GM23338 (cell line): ENCODE data around the gene GOLT1A. TPM values are rescaled to one million over a fixed set of nuclear protein-coding genes. Genes with fewer than 3 reads are reported as not detected.

Experiments used
- ATAC-seq: fragments of 200-7000 bp; cut with Tn5 transposase; 3 replicates; pipeline ENCODE4 v1.9.1; 2020
- DNase-seq: peaks from one replicate; pipeline ENCODE4 v3.0.0-alpha.2; 2015; ENCODE audit warnings: low spot score
- H2AFZ ChIP-seq: fragments of 200-600 bp; sonication (generic); 2 replicates; pipeline ENCODE4 v1.8.0; 2016; ENCODE audit warnings: antibody characterized with exemption, mild to moderate bottlenecking, moderate library complexity
- H3F3A ChIP-seq: fragments of 200-600 bp; sonication (generic); replicated peaks from 2 replicates; pipeline ENCODE4 v1.8.0; 2017; ENCODE audit warnings: antibody characterized with exemption, mixed run types, low read depth
- H3K27ac ChIP-seq: fragments of 200-600 bp; sonication (generic); 2 replicates; pipeline ENCODE4 v1.6.1; 2016; ENCODE audit warnings: low read depth
- H3K27me3 ChIP-seq: fragments of 200-600 bp; sonication (generic); 2 replicates; pipeline ENCODE4 v1.8.0; 2016; ENCODE audit warnings: mild to moderate bottlenecking, mixed run types, moderate library complexity; ENCODE audit not compliant: insufficient read depth
- H3K36me3 ChIP-seq: fragments of 200-600 bp; sonication (generic); 2 replicates; pipeline ENCODE4 v1.8.0; 2016; ENCODE audit warnings: mild to moderate bottlenecking; ENCODE audit not compliant: insufficient read depth
- H3K4me1 ChIP-seq: fragments of 200-600 bp; sonication (generic); 2 replicates; pipeline ENCODE4 v1.8.0; 2016; ENCODE audit warnings: mild to moderate bottlenecking, moderate library complexity; ENCODE audit not compliant: insufficient read depth
- H3K4me2 ChIP-seq: fragments of 200-600 bp; sonication (generic); 2 replicates; pipeline ENCODE4 v1.7.1; 2017; ENCODE audit warnings: mixed run types
- H3K4me3 ChIP-seq: fragments of 200-600 bp; sonication (generic); 2 replicates; pipeline ENCODE4 v1.6.1; 2016; ENCODE audit warnings: mixed run types
- H3K79me2 ChIP-seq: fragments of 200-600 bp; sonication (generic); replicated peaks from 2 replicates; pipeline ENCODE4 v1.8.0; 2017; ENCODE audit warnings: mild to moderate bottlenecking; ENCODE audit not compliant: insufficient read depth
- H3K9me2 ChIP-seq: fragments of 200-600 bp; sonication (generic); 2 replicates; pipeline ENCODE4 v1.8.0; 2017; ENCODE audit not compliant: insufficient read depth
- H4K20me1 ChIP-seq: fragments of 200-600 bp; sonication (generic); replicated peaks from 2 replicates; pipeline ENCODE4 v1.8.0; 2017; ENCODE audit warnings: mild to moderate bottlenecking; ENCODE audit not compliant: insufficient read depth
- H3K27ac Mint-ChIP-seq: 2 replicates; pipeline ENCODE4 v1.8.0; 2020; ENCODE audit warnings: inconsistent platforms, mild to moderate bottlenecking, moderate library complexity, mixed read lengths
- H3K27me3 Mint-ChIP-seq: 3 replicates; pipeline ENCODE4 v1.8.0; 2022; ENCODE audit warnings: low read depth, mild to moderate bottlenecking, moderate library complexity, mixed read lengths, inconsistent platforms; ENCODE audit not compliant: insufficient read depth, poor library complexity
- H3K36me3 Mint-ChIP-seq: 3 replicates; pipeline ENCODE4 v1.8.0; 2021; ENCODE audit warnings: low read depth, mild to moderate bottlenecking, inconsistent platforms, moderate library complexity, mixed read lengths
- H3K4me1 Mint-ChIP-seq: 3 replicates; pipeline ENCODE4 v1.8.0; 2020; ENCODE audit warnings: mild to moderate bottlenecking, inconsistent platforms, mixed read lengths
- H3K4me3 Mint-ChIP-seq: 3 replicates; pipeline ENCODE4 v1.8.0; 2021; ENCODE audit warnings: moderate library complexity, mild to moderate bottlenecking, inconsistent platforms, mixed read lengths
- H3K9me3 Mint-ChIP-seq: 3 replicates; pipeline ENCODE4 v1.8.0; 2020; ENCODE audit warnings: moderate library complexity, mild to moderate bottlenecking, inconsistent platforms, mixed read lengths
- CREB1 ChIP-seq: fragments of 250-450 bp; sonication (Bioruptor Pico); IDR thresholded peaks from 2 replicates; pipeline ENCODE4 v1.5.0; 2020; ENCODE audit warnings: low read depth, mild to moderate bottlenecking, moderate library complexity
- STAT1 ChIP-seq: IDR thresholded peaks from one replicate; pipeline ENCODE4 v1.6.1; 2016; ENCODE audit warnings: antibody characterized with exemption; ENCODE audit not compliant: unreplicated experiment
- polyA plus RNA-seq: library from polyadenylated mRNA; unstranded; fragments of >200 nt; fragmentation: Nextera tagmentation; extraction: Ambion mirVana; gene quantifications from 2 replicates; pipeline ENCODE4 v1.2.1, GENCODE V29; 2016
- total RNA-seq: library from RNA; depleted of rRNA; stranded (reverse); fragments of >200 nt; shearing (Covaris generic); gene quantifications from 2 replicates; pipeline ENCODE4 v1.2.3, GENCODE V29; 2014
- TF ChIP-seq, protein P1 (sequence below): IDR thresholded peaks from one replicate; pipeline ENCODE4 v1.6.1; 2018; ENCODE audit warnings: antibody characterized with exemption; ENCODE audit not compliant: unreplicated experiment
- TF ChIP-seq, protein P2 (sequence below): fragments of 250-450 bp; sonication (Bioruptor Pico); IDR thresholded peaks from 2 replicates; pipeline ENCODE4 v1.5.0; 2020; ENCODE audit warnings: mild to moderate bottlenecking, moderate library complexity

Gene GOLT1A
- total and polyA plus RNA-seq, 2 experiments from 2014 or later = 3.0 to 7.2 TPM

DNA sequence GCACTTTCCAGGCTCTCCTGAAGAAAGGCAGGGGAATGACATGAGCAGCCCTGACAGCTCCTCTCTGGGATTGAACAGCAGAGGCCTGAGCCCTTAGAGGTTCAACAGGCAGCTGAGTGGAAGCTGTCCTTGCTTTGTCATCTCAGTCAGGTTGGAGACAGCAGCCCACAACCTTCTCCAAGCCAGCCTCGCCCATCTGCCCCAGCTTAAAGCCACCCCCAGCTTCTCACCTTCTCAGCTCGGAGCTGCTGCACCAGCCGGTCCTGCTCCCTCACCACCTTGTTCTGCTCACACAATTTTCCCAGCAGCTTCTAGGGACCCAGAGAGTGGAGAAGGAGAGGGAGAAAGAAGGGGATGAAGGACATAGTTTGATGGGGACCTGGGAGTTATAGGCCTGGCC lies 35.2 kb upstream of the GOLT1A start:
- H2AFZ ChIP-seq = no peak overlapping the region
- no peak overlapping the region for H3K4me2 ChIP-seq
- Mint-ChIP-seq H3K4me3 (no peak overlapping the region), H3K27me3 (peaks cover 10% of the 10 kb centered on the region), H3K9me3 (no peaks in the 10 kb centered on the region), H3K36me3 (peaks cover 30% of the 10 kb centered on the region; the same call in 2 of the 3 replicates), H3K27ac (no peak overlapping the region), H3K4me1 (peaks cover 33% of the 10 kb centered on the region)
- no peaks in the 10 kb centered on the region for H3F3A ChIP-seq
- H3K4me3 ChIP-seq = no peak overlapping the region
- no peak for DNase-seq
- H3K9me2 ChIP-seq = no peaks in the 10 kb centered on the region
- H3K27me3 ChIP-seq = no peaks in the 10 kb centered on the region
- H3K36me3 ChIP-seq = no peaks in the 10 kb centered on the region
- H3K4me1 ChIP-seq = peaks cover 8% of the 10 kb centered on the region; the same call in 1 of the 2 replicates
- TF ChIP-seq, protein P1, sequence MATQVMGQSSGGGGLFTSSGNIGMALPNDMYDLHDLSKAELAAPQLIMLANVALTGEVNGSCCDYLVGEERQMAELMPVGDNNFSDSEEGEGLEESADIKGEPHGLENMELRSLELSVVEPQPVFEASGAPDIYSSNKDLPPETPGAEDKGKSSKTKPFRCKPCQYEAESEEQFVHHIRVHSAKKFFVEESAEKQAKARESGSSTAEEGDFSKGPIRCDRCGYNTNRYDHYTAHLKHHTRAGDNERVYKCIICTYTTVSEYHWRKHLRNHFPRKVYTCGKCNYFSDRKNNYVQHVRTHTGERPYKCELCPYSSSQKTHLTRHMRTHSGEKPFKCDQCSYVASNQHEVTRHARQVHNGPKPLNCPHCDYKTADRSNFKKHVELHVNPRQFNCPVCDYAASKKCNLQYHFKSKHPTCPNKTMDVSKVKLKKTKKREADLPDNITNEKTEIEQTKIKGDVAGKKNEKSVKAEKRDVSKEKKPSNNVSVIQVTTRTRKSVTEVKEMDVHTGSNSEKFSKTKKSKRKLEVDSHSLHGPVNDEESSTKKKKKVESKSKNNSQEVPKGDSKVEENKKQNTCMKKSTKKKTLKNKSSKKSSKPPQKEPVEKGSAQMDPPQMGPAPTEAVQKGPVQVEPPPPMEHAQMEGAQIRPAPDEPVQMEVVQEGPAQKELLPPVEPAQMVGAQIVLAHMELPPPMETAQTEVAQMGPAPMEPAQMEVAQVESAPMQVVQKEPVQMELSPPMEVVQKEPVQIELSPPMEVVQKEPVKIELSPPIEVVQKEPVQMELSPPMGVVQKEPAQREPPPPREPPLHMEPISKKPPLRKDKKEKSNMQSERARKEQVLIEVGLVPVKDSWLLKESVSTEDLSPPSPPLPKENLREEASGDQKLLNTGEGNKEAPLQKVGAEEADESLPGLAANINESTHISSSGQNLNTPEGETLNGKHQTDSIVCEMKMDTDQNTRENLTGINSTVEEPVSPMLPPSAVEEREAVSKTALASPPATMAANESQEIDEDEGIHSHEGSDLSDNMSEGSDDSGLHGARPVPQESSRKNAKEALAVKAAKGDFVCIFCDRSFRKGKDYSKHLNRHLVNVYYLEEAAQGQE = no peak
- TF ChIP-seq STAT1 (no peak), CREB1 (CRISPR knock-in tag) (no peak)
- no peaks in the 10 kb centered on the region for H4K20me1 ChIP-seq
- no peak for ATAC-seq
- no peaks in the 10 kb centered on the region for H3K79me2 ChIP-seq
- no peak overlapping the region for H3K27ac ChIP-seq

DNA sequence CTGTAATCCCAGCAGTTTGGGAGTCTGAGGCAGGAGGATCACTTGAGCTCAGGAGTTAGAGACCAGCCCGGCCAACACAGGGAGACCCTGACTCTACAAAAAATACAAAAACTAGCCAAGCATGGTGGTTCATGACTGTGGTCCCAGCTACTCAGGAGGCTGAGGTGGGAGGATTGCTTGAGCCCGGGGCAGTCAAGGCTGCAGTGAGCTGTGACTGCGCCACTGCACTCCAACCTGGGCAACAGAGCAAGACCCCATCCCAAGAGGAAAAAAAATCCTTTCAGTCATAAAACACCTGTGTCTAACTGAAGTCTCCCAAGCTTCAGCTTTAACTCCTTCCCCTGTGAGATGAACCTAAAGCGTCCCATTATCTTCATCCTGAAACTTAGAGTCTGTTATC lies 33.1 kb upstream of the GOLT1A start:
- no peak overlapping the region for H3K27ac Mint-ChIP-seq

More for the DNA sequence above, 33.1 kb upstream of the GOLT1A start:
- ATAC-seq = no peak
- no peaks in the 10 kb centered on the region for H3F3A ChIP-seq
- H3K4me3 ChIP-seq = no peak overlapping the region
- no peaks in the 10 kb centered on the region for H3K27me3 ChIP-seq
- Mint-ChIP-seq H3K4me3 (no peak overlapping the region), H3K27me3 (peaks cover 6% of the 10 kb centered on the region), H3K9me3 (no peaks in the 10 kb centered on the region), H3K36me3 (peaks cover 30% of the 10 kb centered on the region; the same call in 2 of the 3 replicates), H3K4me1 (peaks cover 16% of the 10 kb centered on the region)
- no peaks in the 10 kb centered on the region for H3K79me2 ChIP-seq
- no peaks in the 10 kb centered on the region for H3K36me3 ChIP-seq
- no peaks in the 10 kb centered on the region for H3K9me2 ChIP-seq
- no peak overlapping the region for H3K27ac ChIP-seq
- DNase-seq = no peak
- 0 out of 2 replicates have a peak, but pooled peaks cover 5% of the 10 kb centered on the region for H3K4me1 ChIP-seq
- TF ChIP-seq, protein P2, sequence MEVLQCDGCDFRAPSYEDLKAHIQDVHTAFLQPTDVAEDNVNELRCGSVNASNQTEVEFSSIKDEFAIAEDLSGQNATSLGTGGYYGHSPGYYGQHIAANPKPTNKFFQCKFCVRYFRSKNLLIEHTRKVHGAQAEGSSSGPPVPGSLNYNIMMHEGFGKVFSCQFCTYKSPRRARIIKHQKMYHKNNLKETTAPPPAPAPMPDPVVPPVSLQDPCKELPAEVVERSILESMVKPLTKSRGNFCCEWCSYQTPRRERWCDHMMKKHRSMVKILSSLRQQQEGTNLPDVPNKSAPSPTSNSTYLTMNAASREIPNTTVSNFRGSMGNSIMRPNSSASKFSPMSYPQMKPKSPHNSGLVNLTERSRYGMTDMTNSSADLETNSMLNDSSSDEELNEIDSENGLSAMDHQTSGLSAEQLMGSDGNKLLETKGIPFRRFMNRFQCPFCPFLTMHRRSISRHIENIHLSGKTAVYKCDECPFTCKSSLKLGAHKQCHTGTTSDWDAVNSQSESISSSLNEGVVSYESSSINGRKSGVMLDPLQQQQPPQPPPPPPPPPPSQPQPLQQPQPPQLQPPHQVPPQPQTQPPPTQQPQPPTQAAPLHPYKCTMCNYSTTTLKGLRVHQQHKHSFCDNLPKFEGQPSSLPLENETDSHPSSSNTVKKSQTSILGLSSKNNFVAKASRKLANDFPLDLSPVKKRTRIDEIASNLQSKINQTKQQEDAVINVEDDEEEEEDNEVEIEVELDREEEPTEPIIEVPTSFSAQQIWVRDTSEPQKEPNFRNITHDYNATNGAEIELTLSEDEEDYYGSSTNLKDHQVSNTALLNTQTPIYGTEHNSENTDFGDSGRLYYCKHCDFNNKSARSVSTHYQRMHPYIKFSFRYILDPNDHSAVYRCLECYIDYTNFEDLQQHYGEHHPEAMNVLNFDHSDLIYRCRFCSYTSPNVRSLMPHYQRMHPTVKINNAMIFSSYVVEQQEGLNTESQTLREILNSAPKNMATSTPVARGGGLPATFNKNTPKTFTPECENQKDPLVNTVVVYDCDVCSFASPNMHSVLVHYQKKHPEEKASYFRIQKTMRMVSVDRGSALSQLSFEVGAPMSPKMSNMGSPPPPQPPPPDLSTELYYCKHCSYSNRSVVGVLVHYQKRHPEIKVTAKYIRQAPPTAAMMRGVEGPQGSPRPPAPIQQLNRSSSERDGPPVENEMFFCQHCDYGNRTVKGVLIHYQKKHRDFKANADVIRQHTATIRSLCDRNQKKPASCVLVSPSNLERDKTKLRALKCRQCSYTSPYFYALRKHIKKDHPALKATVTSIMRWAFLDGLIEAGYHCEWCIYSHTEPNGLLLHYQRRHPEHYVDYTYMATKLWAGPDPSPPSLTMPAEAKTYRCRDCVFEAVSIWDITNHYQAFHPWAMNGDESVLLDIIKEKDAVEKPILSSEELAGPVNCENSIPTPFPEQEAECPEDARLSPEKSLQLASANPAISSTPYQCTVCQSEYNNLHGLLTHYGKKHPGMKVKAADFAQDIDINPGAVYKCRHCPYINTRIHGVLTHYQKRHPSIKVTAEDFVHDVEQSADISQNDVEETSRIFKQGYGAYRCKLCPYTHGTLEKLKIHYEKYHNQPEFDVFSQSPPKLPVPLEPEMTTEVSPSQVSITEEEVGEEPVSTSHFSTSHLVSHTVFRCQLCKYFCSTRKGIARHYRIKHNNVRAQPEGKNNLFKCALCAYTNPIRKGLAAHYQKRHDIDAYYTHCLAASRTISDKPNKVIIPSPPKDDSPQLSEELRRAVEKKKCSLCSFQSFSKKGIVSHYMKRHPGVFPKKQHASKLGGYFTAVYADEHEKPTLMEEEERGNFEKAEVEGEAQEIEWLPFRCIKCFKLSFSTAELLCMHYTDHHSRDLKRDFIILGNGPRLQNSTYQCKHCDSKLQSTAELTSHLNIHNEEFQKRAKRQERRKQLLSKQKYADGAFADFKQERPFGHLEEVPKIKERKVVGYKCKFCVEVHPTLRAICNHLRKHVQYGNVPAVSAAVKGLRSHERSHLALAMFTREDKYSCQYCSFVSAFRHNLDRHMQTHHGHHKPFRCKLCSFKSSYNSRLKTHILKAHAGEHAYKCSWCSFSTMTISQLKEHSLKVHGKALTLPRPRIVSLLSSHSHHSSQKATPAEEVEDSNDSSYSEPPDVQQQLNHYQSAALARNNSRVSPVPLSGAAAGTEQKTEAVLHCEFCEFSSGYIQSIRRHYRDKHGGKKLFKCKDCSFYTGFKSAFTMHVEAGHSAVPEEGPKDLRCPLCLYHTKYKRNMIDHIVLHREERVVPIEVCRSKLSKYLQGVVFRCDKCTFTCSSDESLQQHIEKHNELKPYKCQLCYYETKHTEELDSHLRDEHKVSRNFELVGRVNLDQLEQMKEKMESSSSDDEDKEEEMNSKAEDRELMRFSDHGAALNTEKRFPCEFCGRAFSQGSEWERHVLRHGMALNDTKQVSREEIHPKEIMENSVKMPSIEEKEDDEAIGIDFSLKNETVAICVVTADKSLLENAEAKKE = no peak
- H2AFZ ChIP-seq = no peak overlapping the region
- no peak overlapping the region for H3K4me2 ChIP-seq
- H4K20me1 ChIP-seq = no peaks in the 10 kb centered on the region
